Osteoblast (primary cell): ENCODE measurements around the gene CCL13. TPM values are rescaled to one million over a fixed set of nuclear protein-coding genes. Genes with fewer than 3 reads are reported as not detected.

Experiments
- DNase-seq: peaks from one replicate; pipeline ENCODE4 v3.0.0; 2011; ENCODE audit warnings: low spot score, mixed read lengths; ENCODE audit not compliant: insufficient read length; ENCODE audit errors: missing footprints
- H2AFZ ChIP-seq: 2 replicates; pipeline ENCODE4 v1.6.0; 2011; ENCODE audit warnings: mild to moderate bottlenecking, low read length
- H3K27ac ChIP-seq: 2 replicates; pipeline ENCODE4 v1.5.1; 2011; ENCODE audit warnings: mild to moderate bottlenecking, low read depth, low read length, moderate library complexity
- H3K27me3 ChIP-seq: 2 replicates; pipeline ENCODE4 v1.6.0; 2012; ENCODE audit warnings: mild to moderate bottlenecking, control low read depth, inconsistent platforms, low read length, moderate library complexity; ENCODE audit not compliant: insufficient read depth
- H3K36me3 ChIP-seq: 2 replicates; pipeline ENCODE4 v1.5.1; 2011; ENCODE audit warnings: mild to moderate bottlenecking, low read length, control low read depth, moderate library complexity; ENCODE audit not compliant: insufficient read depth
- H3K4me1 ChIP-seq: 2 replicates; pipeline ENCODE4 v1.5.1; 2011; ENCODE audit warnings: mild to moderate bottlenecking, low read length, control low read depth, moderate library complexity; ENCODE audit not compliant: insufficient read depth
- H3K4me2 ChIP-seq: 2 replicates; pipeline ENCODE4 v1.6.0; 2011; ENCODE audit warnings: mild to moderate bottlenecking, low read length; ENCODE audit not compliant: insufficient read depth
- H3K4me3 ChIP-seq: fragments of 200-600 bp; sonication (generic); 3 replicates; pipeline ENCODE4 v1.5.1; 2012; ENCODE audit warnings: mild to moderate bottlenecking, low read length, inconsistent platforms; ENCODE audit not compliant: insufficient read depth
- H3K79me2 ChIP-seq: 2 replicates; pipeline ENCODE4 v1.6.0; 2012; ENCODE audit warnings: mild to moderate bottlenecking, low read length, control low read depth, inconsistent platforms; ENCODE audit not compliant: insufficient read depth
- H3K9me3 ChIP-seq: 2 replicates; pipeline ENCODE4 v1.5.1; 2011; ENCODE audit warnings: low read depth, low read length, control low read depth
- H4K20me1 ChIP-seq: 2 replicates; pipeline ENCODE4 v1.6.0; 2012; ENCODE audit warnings: mild to moderate bottlenecking, low read length, control low read depth; ENCODE audit not compliant: insufficient read depth
- total RNA-seq: library from RNA; depleted of rRNA; stranded (reverse); fragments of >200 nt; gene quantifications from 2 replicates; pipeline ENCODE4 v1.2.3, GENCODE V29; 2012
- TF ChIP-seq, protein P1 (sequence below): IDR thresholded peaks from 2 replicates; pipeline ENCODE4 v1.5.1; 2011; ENCODE audit warnings: mild to moderate bottlenecking, low read depth, low read length, moderate library complexity; ENCODE audit errors: extremely low read depth

CCL13 gene
- total RNA-seq: 0.36 TPM in 1 of 2 replicates, not detected in the other

DNA sequence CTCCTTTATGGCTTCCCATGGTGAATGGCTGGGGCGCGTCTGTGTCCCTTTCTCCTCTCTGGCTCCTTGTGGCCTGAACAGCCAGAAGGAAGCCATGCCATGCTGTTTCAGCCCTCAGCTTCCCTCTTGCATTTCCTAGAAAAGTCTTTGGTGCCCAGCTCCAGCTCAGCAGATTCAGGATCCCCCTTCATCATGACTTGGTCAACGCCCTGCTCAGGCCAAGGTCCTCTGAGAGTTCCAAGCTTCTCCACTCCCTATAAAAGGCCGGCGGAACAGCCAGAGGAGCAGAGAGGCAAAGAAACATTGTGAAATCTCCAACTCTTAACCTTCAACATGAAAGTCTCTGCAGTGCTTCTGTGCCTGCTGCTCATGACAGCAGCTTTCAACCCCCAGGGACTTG, at the start of gene CCL13:
Gene CCL13, plus strand, starts transcription at position 287 of the 400 bp plus-strand sequence. Its CDS starts 47 bp downstream, at position 334.
- TF ChIP-seq, protein P1, sequence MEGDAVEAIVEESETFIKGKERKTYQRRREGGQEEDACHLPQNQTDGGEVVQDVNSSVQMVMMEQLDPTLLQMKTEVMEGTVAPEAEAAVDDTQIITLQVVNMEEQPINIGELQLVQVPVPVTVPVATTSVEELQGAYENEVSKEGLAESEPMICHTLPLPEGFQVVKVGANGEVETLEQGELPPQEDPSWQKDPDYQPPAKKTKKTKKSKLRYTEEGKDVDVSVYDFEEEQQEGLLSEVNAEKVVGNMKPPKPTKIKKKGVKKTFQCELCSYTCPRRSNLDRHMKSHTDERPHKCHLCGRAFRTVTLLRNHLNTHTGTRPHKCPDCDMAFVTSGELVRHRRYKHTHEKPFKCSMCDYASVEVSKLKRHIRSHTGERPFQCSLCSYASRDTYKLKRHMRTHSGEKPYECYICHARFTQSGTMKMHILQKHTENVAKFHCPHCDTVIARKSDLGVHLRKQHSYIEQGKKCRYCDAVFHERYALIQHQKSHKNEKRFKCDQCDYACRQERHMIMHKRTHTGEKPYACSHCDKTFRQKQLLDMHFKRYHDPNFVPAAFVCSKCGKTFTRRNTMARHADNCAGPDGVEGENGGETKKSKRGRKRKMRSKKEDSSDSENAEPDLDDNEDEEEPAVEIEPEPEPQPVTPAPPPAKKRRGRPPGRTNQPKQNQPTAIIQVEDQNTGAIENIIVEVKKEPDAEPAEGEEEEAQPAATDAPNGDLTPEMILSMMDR: no peak
- Histone ChIP-seq H3K4me2 (no peak within 1 kb of the TSS), H3K36me3 (no peaks in the 10 kb centered on the region), H3K4me3 (no peak within 1 kb of the TSS), H4K20me1 (no peaks in the 10 kb centered on the region), H3K79me2 (no peaks in the 10 kb centered on the region), H3K27me3 (no peaks in the 10 kb centered on the region), H3K4me1 (no peaks in the 10 kb centered on the region), H3K27ac (no peak within 1 kb of the TSS), H2AFZ (no peak within 1 kb of the TSS), H3K9me3 (no peaks in the 10 kb centered on the region)
- no peak for DNase-seq

DNA sequence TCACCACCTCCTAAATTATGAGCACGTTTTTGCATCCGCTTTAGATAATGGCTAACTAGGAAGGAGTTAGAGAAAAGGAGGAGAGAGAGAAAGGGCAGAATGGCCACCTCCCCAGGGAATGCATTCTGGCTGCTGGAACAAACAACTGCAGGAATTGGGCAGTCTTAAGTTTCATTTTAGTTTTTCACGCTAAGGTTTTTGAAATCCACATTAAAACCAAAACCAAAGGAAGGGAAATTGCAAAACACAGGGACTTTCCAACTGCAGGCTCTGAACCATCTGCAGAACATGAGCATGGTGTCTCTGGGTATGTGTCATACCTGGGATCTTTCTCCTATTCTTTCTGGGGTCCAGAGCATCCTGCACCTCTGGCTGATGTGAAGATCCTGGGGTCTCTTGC, 49.2 kb upstream of the CCL13 start:
- H3K79me2 ChIP-seq: no peaks in the 10 kb centered on the region
- no peaks in the 10 kb centered on the region for H4K20me1 ChIP-seq
- H3K27ac ChIP-seq: peak overlapping the region; percentile 59
- no peaks in the 10 kb centered on the region for H3K27me3 ChIP-seq
- H2AFZ ChIP-seq: peak overlapping the region; percentile 34
- H3K9me3 ChIP-seq: no peaks in the 10 kb centered on the region
- H3K4me3 ChIP-seq: no peak overlapping the region
- no peak for DNase-seq
- H3K4me1 ChIP-seq: peaks cover 24% of the 10 kb centered on the region
- H3K4me2 ChIP-seq: peak overlapping the region; percentile 65
- H3K36me3 ChIP-seq: no peaks in the 10 kb centered on the region
- TF ChIP-seq, protein P1: no peak

DNA sequence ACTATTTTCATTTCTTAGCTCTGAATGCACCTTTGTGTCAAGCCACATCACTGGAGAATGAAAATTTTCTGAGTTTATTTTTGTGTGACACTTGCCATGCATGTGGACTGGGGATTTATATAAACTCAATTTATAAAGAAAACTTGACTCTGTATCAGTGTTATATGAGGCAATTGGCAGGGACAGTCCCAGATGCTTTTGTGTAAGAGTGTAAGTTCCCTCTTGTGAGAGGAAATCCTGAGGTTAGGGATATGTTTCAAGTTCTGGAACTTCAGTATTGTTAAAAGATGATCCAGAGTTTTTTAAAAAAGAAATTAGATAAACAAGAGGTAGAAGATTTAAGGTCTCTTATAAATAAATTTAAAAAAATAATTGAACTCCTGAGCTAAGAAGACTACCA, 47.9 kb upstream of the CCL13 start:
- Histone ChIP-seq H3K79me2 (no peaks in the 10 kb centered on the region), H3K27ac (no peak overlapping the region), H3K27me3 (no peaks in the 10 kb centered on the region), H3K36me3 (no peaks in the 10 kb centered on the region), H2AFZ (no peak overlapping the region), H4K20me1 (no peaks in the 10 kb centered on the region), H3K4me1 (peaks cover 21% of the 10 kb centered on the region), H3K4me2 (no peak overlapping the region), H3K4me3 (no peak overlapping the region), H3K9me3 (no peaks in the 10 kb centered on the region)
- TF ChIP-seq, protein P1: no peak
- DNase-seq: no peak

DNA sequence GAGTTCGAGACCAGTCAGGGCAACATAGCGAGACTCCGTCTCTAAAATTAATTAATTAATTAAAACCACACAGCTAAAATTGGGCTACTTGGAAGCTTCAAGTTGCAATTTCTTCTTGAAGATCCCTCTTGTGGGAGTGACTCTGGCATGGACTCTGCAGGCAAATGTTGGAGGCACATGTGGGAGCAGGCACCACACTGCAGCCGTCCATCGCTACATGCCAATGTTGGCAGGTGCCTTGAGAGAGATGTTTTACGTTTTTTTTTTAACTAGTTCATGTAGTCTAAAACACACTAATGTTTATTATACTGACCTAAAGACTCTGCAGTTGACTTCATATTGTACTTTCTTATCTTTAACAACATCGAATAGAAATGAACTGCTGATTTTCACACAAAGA, 45.0 kb upstream of the CCL13 start:
- Histone ChIP-seq H3K27me3 (no peaks in the 10 kb centered on the region), H4K20me1 (no peaks in the 10 kb centered on the region), H3K27ac (no peak overlapping the region), H3K4me3 (no peak overlapping the region), H3K4me2 (no peak overlapping the region), H3K36me3 (no peaks in the 10 kb centered on the region), H3K9me3 (no peaks in the 10 kb centered on the region), H2AFZ (no peak overlapping the region), H3K4me1 (peaks cover 23% of the 10 kb centered on the region), H3K79me2 (no peaks in the 10 kb centered on the region)
- TF ChIP-seq, protein P1: no peak
- DNase-seq: no peak
